ENCODE measurements around the gene TBC1D24.

DNA sequence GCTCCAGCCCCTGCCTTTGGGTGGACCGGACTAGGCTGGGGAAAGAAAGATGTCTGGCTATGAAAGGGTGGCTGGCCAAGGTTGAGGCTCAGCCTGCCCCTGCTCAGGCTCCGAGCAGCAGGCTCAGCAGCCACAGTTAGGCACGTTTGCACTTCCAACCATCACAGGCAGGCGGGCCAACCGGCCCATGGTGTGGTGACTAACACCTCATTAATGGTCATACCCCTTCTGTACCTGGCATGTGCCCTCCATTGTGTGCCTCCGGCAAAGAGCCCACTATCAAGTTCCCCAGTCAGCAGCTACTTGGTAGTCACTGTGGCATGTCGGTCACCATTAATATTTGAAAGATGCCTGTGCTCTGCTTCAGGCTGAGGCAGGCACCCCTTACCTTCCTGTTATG lies 6.7 kb downstream of the TBC1D24 start:
- no peak for TF ChIP-seq POLR2A (IDR thresholded peaks at IDR 0.05; ENCODE audit: extremely low read depth, insufficient read length)
- TF ChIP-seq, protein P1, sequence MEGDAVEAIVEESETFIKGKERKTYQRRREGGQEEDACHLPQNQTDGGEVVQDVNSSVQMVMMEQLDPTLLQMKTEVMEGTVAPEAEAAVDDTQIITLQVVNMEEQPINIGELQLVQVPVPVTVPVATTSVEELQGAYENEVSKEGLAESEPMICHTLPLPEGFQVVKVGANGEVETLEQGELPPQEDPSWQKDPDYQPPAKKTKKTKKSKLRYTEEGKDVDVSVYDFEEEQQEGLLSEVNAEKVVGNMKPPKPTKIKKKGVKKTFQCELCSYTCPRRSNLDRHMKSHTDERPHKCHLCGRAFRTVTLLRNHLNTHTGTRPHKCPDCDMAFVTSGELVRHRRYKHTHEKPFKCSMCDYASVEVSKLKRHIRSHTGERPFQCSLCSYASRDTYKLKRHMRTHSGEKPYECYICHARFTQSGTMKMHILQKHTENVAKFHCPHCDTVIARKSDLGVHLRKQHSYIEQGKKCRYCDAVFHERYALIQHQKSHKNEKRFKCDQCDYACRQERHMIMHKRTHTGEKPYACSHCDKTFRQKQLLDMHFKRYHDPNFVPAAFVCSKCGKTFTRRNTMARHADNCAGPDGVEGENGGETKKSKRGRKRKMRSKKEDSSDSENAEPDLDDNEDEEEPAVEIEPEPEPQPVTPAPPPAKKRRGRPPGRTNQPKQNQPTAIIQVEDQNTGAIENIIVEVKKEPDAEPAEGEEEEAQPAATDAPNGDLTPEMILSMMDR (IDR thresholded peaks at IDR 0.05; ENCODE audit: low read depth, low read length): no peak
- no peak for TF ChIP-seq MYC (IDR thresholded peaks at IDR 0.05; ENCODE audit: low read depth, low read length)
